Measurements from ENCODE around the gene STXBP4.

STXBP4 gene

GRCh38 chr17:54937426-54937825, 31.1 kb upstream of the STXBP4 start:
- TF ChIP-seq ZNF8 (CRISPR knock-in tag; IDR thresholded peaks at IDR 0.05): no peak
- no peak for TF ChIP-seq RARB (CRISPR knock-in tag; IDR thresholded peaks at IDR 0.05)
- TF ChIP-seq ISL1 (CRISPR knock-in tag; IDR thresholded peaks at IDR 0.05): no peak
- TF ChIP-seq TSHZ2 (CRISPR knock-in tag; IDR thresholded peaks at IDR 0.05): no peak
- TF ChIP-seq POU6F1 (CRISPR knock-in tag; IDR thresholded peaks at IDR 0.05; ENCODE audit: borderline replicate concordance, low read depth): no peak
- TF ChIP-seq ZFP3 (CRISPR knock-in tag; IDR thresholded peaks at IDR 0.05): no peak
- no peak for TF ChIP-seq CSRNP3 (CRISPR knock-in tag; IDR thresholded peaks at IDR 0.05)
- TF ChIP-seq ZNF70 (CRISPR knock-in tag; IDR thresholded peaks at IDR 0.05): no peak
- no peak for TF ChIP-seq GLIS3 (CRISPR knock-in tag; IDR thresholded peaks at IDR 0.05)
- no peak for TF ChIP-seq PPARA (CRISPR knock-in tag; IDR thresholded peaks at IDR 0.05; ENCODE audit: borderline replicate concordance)
- TF ChIP-seq OSR1 (CRISPR knock-in tag; IDR thresholded peaks at IDR 0.05): no peak
- TF ChIP-seq CSDC2 (CRISPR knock-in tag; IDR thresholded peaks at IDR 0.05): no peak
- TF ChIP-seq TOX (CRISPR knock-in tag; IDR thresholded peaks at IDR 0.05; ENCODE audit: borderline replicate concordance): no peak
- TF ChIP-seq SNAI2 (CRISPR knock-in tag; IDR thresholded peaks at IDR 0.05): no peak
- TF ChIP-seq PATZ1 (CRISPR knock-in tag; IDR thresholded peaks at IDR 0.05; ENCODE audit: borderline replicate concordance): no peak
- TF ChIP-seq ARNTL (CRISPR knock-in tag; IDR thresholded peaks at IDR 0.05; ENCODE audit: borderline replicate concordance, low read depth): no peak
- ATAC-seq: no peak

- TF ChIP-seq SNAI2 (CRISPR knock-in tag; IDR thresholded peaks at IDR 0.05): no peak
- no peak for TF ChIP-seq TSHZ2 (CRISPR knock-in tag; IDR thresholded peaks at IDR 0.05)
- TF ChIP-seq TCF4 (CRISPR knock-in tag; IDR thresholded peaks at IDR 0.05; ENCODE audit: borderline replicate concordance): no peak
- TF ChIP-seq ZNF8 (CRISPR knock-in tag; IDR thresholded peaks at IDR 0.05): no peak
- TF ChIP-seq POU6F1 (CRISPR knock-in tag; IDR thresholded peaks at IDR 0.05; ENCODE audit: borderline replicate concordance, low read depth): no peak
- no peak for TF ChIP-seq TOX (CRISPR knock-in tag; IDR thresholded peaks at IDR 0.05; ENCODE audit: borderline replicate concordance)
- no peak for TF ChIP-seq ZFP3 (CRISPR knock-in tag; IDR thresholded peaks at IDR 0.05)
- TF ChIP-seq ISL1 (CRISPR knock-in tag; IDR thresholded peaks at IDR 0.05): no peak
- TF ChIP-seq CSDC2 (CRISPR knock-in tag; IDR thresholded peaks at IDR 0.05): no peak
- TF ChIP-seq CSRNP3 (CRISPR knock-in tag; IDR thresholded peaks at IDR 0.05): no peak
- no peak for ATAC-seq
Observed at GRCh38 chr17:54941285-54941684, 27.3 kb upstream of the STXBP4 start.
